GM12878 (cell line): Measurements from ENCODE around the gene OGFRL1. TPM values are rescaled to one million over a fixed set of nuclear protein-coding genes. Genes with fewer than 3 reads are reported as not detected.

Experiments used
- ATAC-seq: fragments of 200-7000 bp; cut with Tn5 transposase; 3 replicates; pipeline ENCODE4 v1.9.1; 2020; ENCODE audit warnings: mild to moderate bottlenecking, moderate library complexity
- BruUV-seq: library from RNA; stranded (reverse); fragments of 400-500 nt; replicated peaks from 2 replicates; lab custom pipeline; 2021; lab: Mats Ljungman, UMichigan
- CTCF ChIA-PET: fragments of 300-600 bp; sonication (Branson Sonifier 250); formaldehyde crosslinking; extraction: SDS; loops from one replicate; lab custom pipeline; 2021; ENCODE audit warnings: inconsistent platforms; lab: Yijun Ruan, JAX
- POLR2A ChIA-PET: fragments of 350-600 bp; formaldehyde crosslinking; extraction: SDS; loops from one replicate; lab custom pipeline; 2021; ENCODE audit warnings: inconsistent platforms; lab: Charles Lee
- RAD21 ChIA-PET: fragments of 300-600 bp; sonication (Branson Sonifier 250); formaldehyde crosslinking; loops from one replicate; lab custom pipeline; 2023; ENCODE audit warnings: antibody characterized with exemption; ENCODE audit not compliant: unreplicated experiment; lab: Charles Lee
- SMC1A ChIA-PET: fragments of 300-600 bp; sonication (Branson Sonifier 250); formaldehyde crosslinking; loops from one replicate; lab custom pipeline; 2023; ENCODE audit not compliant: unreplicated experiment, uncharacterized antibody; lab: Charles Lee
- DNase-seq: peaks from one replicate; pipeline ENCODE4 v3.0.0-alpha.2; 2011; ENCODE audit warnings: low read depth, low spot score
- FAIRE-seq: peaks from 3 replicates; lab custom pipeline; 2011; peaks lifted over from hg19 to GRCh38; lab: Jason Lieb, UNC
- H2AFZ ChIP-seq: 2 replicates; pipeline ENCODE4 v1.6.0; 2011; ENCODE audit warnings: low read depth, low read length, control low read depth; ENCODE audit not compliant: control insufficient read depth
- H3K27ac ChIP-seq: 2 replicates; pipeline ENCODE4 v1.5.1; 2011; ENCODE audit warnings: control low read depth; ENCODE audit not compliant: control insufficient read depth, insufficient read depth
- H3K27me3 ChIP-seq, 2 experiments: replicated peaks in 1 of 2; 2 replicates each; pipeline versions ENCODE4 v1.6.0 to v1.6.1; 2011; ENCODE audit warnings: low read length in 1 of 2; ENCODE audit not compliant: control insufficient read depth in 2 of 2, insufficient read depth in 2 of 2
- H3K36me3 ChIP-seq, 2 experiments: 2 replicates each; pipeline ENCODE4 v1.5.1; 2011; ENCODE audit warnings: low read length in 1 of 2; ENCODE audit not compliant: control insufficient read depth in 2 of 2, insufficient read depth in 2 of 2
- H3K4me1 ChIP-seq: 2 replicates; pipeline ENCODE4 v1.6.1; 2011; ENCODE audit warnings: mild to moderate bottlenecking, low read length, moderate library complexity, mixed read lengths; ENCODE audit not compliant: control insufficient read depth, insufficient read depth
- H3K4me2 ChIP-seq: 2 replicates; pipeline ENCODE4 v1.6.0; 2011; ENCODE audit warnings: control low read depth; ENCODE audit not compliant: control insufficient read depth, insufficient read depth
- H3K4me3 ChIP-seq: fragments of 200-600 bp; sonication (generic); 2 replicates; pipeline ENCODE4 v1.5.1; 2016
- H3K79me2 ChIP-seq: 2 replicates; pipeline ENCODE4 v1.6.0; 2011; ENCODE audit warnings: low read length; ENCODE audit not compliant: control insufficient read depth, insufficient read depth
- H3K9ac ChIP-seq: 2 replicates; pipeline ENCODE4 v1.8.0; 2011; ENCODE audit warnings: low read length, control low read depth, mixed read lengths; ENCODE audit not compliant: control insufficient read depth, insufficient read depth
- H3K9me3 ChIP-seq: replicated peaks from 3 replicates; pipeline ENCODE4 v1.5.1; 2011; ENCODE audit warnings: mild to moderate bottlenecking, low read length; ENCODE audit not compliant: control insufficient read depth, insufficient read depth
- H4K20me1 ChIP-seq: 2 replicates; pipeline ENCODE4 v1.6.0; 2011; ENCODE audit not compliant: control insufficient read depth, insufficient read depth
- BACH1 ChIP-seq: fragments of 450-650 bp; IDR thresholded peaks from 2 replicates; pipeline ENCODE4 v1.6.1; 2017; ENCODE audit warnings: mild to moderate bottlenecking, borderline replicate concordance
- BCL11A ChIP-seq: IDR thresholded peaks from 2 replicates; pipeline ENCODE4 v1.6.1; 2011; ENCODE audit warnings: low read depth, low read length
- CHD2 ChIP-seq: IDR thresholded peaks from 2 replicates; pipeline ENCODE4 v1.6.1; 2011; ENCODE audit warnings: low read depth, low read length, improper control_type of control experiment, borderline replicate concordance
- MYB ChIP-seq: fragments of 150-350 bp; IDR thresholded peaks from 2 replicates; pipeline ENCODE4 v1.6.1; 2014; ENCODE audit warnings: mild to moderate bottlenecking, low read depth, low read length, borderline replicate concordance
- PRDM15 ChIP-seq: fragments of 450-650 bp; formaldehyde crosslinking; IDR thresholded peaks from 2 replicates; pipeline ENCODE4 v1.4.0; 2020; ENCODE audit warnings: mild to moderate bottlenecking, moderate library complexity
- TAF1 ChIP-seq: IDR thresholded peaks from 2 replicates; pipeline ENCODE4 v1.6.1; 2011; ENCODE audit warnings: mild to moderate bottlenecking, low read depth, low read length, borderline replicate concordance
- TARDBP ChIP-seq: IDR thresholded peaks from 2 replicates; pipeline ENCODE4 v1.6.1; 2016; ENCODE audit warnings: borderline replicate concordance
- TCF12 ChIP-seq: IDR thresholded peaks from 2 replicates; pipeline ENCODE4 v1.6.1; 2011; ENCODE audit warnings: low read depth, mild to moderate bottlenecking, low read length
- YY1 ChIP-seq: IDR thresholded peaks from 2 replicates; pipeline ENCODE4 v1.6.1; 2011; ENCODE audit warnings: low read depth, mild to moderate bottlenecking, low read length
- WGBS: methylation state at CpG from one replicate; pipeline ENCODE4 v1.1.6; 2016; ENCODE audit warnings: low lambda C conversion rate; ENCODE audit not compliant: insufficient replicate concordance, insufficient coverage; ENCODE audit errors: missing lambda C conversion rate; 5-methylcytosine and 5-hydroxymethylcytosine counted together
- in situ Hi-C: fragments of 300-500 bp; cut with MboI; formaldehyde crosslinking; loops from 9 replicates; pipeline ENCODE4 v1.14.3; 2018; ENCODE audit warnings: mixed read lengths
- intact Hi-C: fragments of 100-400 bp; cut with micrococcal nuclease; formaldehyde crosslinking; loops from one replicate; pipeline ENCODE4 v1.14.2; 2022; ENCODE audit not compliant: unreplicated experiment
- polyA plus RNA-seq, 11 experiments: library from polyadenylated mRNA; depleted of rRNA in 4 of 11; unstranded in 6 of 11; stranded (reverse) in 5 of 11; fragments of >200 nt; fragmentation: Nextera tagmentation in 4 of 11; fragmentation: Illumina TruSeq in 1 of 11; extraction: Ambion mirVana in 4 of 11; extraction: Trizol in 1 of 11; gene quantifications; 1 replicate in 1 of 11; 2 replicates in 10 of 11; pipeline versions ENCODE4 v1.2.1 to v1.2.3, GENCODE V29; 2011 to 2016; ENCODE audit warnings: inconsistent platforms in 2 of 11, missing spikeins in 2 of 11, low read depth in 1 of 11
- total RNA-seq, 4 experiments: library from RNA; depleted of rRNA in 3 of 4; stranded (reverse); fragments of >200 nt in 3 of 4; fragmentation: Illumina TruSeq in 1 of 4; extraction: Trizol in 1 of 4; gene quantifications; 2 replicates each; pipeline versions ENCODE4 v1.2.1 to v1.2.3, GENCODE V29; 2013 to 2021
- TF ChIP-seq, protein P1 (sequence below): IDR thresholded peaks from 2 replicates; pipeline ENCODE4 v1.6.1; 2012; ENCODE audit warnings: low read depth, low read length, improper control_type of control experiment

Gene OGFRL1
- total and polyA plus RNA-seq, 10 of the 15 experiments (the other 5 are each of a cell fraction or from before 2014, with no cell fraction given): 0.24 to 5.8 (median 2.3) TPM

- in situ Hi-C loops (no loop called here), intact Hi-C loops (no loop called here)
- Histone ChIP-seq H2AFZ (no peak overlapping the region; the same call in 1 of the 2 replicates), H3K9ac (no peak overlapping the region), H3K36me3 (no peaks in the 10 kb centered on the region), H3K27ac (no peak overlapping the region), H4K20me1 (no peaks in the 10 kb centered on the region), H3K9me3 (no peaks in the 10 kb centered on the region), H3K27me3 (no peaks in the 10 kb centered on the region), H3K4me2 (no peak overlapping the region), H3K4me3 (no peak overlapping the region), H3K79me2 (no peaks in the 10 kb centered on the region), H3K4me1 (no peaks in the 10 kb centered on the region)
- no peak for FAIRE-seq
- no peak for TF ChIP-seq BCL11A
- no peak for TF ChIP-seq PRDM15 (CRISPR knock-in tag)
- TF ChIP-seq TARDBP: no peak
- no peak for TF ChIP-seq MYB
- TF ChIP-seq CHD2: no peak
- TF ChIP-seq BACH1: no peak
- TF ChIP-seq YY1: no peak
- TF ChIP-seq TAF1: no peak
- no peak for TF ChIP-seq TCF12
- TF ChIP-seq, protein P1, sequence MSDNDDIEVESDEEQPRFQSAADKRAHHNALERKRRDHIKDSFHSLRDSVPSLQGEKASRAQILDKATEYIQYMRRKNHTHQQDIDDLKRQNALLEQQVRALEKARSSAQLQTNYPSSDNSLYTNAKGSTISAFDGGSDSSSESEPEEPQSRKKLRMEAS: no peak
- ChIA-PET SMC1A (interaction anchor here (1.0 to 3.2 kb wide), 4 partner anchors 8 to 37 kb away, joined by 3 to 13 read pairs (median 7); partner anchors contain the start of gene OGFRL1), POLR2A (no interaction called here), RAD21 (interaction anchor here (0.6 to 1.0 kb wide), 2 partner anchors 38 to 56 kb away, joined by 3 read pairs; partner anchors contain the start of gene OGFRL1), CTCF (interaction anchor here (0.7 to 1.5 kb wide), 4 partner anchors 11 to 1119 kb away, joined by 3 to 6 read pairs (median 4); no protein-coding TSS in a partner anchor)
- no peak for DNase-seq
- no TSS peak for BruUV-seq
- ATAC-seq: no peak
- WGBS: 23% methylated on average over 3 of the region's 3 CpGs
Measured at GRCh38 chr6:71250099-71250602, 38.5 kb upstream of the OGFRL1 start.
